Activated CD8-positive, alpha-beta memory T cell treated with anti-CD3 and anti-CD28 coated beads for 48 hours (primary cell): ENCODE results near the gene DACT2.
"Not testable (repeated sequence)": the region's sequence is repeated elsewhere in the genome, so short reads cannot be mapped to it uniquely, and the experiment has no call there.

Experiments
- DNase-seq, 3 experiments: peaks; one replicate each; pipeline ENCODE4 v3.0.0-alpha.2; 2020; ENCODE audit warnings: low read depth in 2 of 3, low spot score in 2 of 3

Gene DACT2, protein sequence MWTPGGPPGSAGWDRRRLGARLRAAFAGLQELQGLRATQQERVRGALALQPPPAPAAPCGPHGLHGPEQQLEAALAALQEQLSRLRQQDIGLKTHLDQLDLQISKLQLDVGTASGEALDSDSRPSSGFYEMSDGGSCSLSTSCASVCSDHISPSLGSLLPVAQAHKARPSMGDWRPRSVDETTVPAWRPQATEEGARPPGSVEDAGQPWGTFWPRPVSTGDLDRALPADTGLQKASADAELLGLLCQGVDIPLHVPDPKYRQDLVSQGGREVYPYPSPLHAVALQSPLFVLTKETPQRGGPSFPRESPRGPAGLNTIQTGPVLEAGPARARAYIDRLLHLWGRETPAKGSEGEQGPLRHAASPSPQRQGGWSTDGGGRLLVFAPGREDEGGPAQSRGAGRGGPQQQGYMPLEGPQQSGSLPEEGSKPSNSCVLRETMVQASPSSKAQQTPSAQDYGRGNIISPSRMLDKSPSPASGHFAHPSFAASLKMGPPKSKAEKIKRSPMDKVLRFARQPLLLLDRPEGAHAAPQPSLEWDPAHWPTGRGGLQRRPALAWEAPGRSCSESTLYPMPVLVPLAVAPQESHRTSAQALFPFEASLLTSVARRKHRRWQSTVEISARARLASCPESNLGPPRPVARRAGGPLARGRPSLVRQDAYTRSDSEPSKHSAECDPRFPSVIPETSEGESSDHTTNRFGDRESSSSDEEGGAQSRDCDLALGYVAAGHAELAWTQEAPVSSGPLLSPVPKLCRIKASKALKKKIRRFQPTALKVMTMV

DNA sequence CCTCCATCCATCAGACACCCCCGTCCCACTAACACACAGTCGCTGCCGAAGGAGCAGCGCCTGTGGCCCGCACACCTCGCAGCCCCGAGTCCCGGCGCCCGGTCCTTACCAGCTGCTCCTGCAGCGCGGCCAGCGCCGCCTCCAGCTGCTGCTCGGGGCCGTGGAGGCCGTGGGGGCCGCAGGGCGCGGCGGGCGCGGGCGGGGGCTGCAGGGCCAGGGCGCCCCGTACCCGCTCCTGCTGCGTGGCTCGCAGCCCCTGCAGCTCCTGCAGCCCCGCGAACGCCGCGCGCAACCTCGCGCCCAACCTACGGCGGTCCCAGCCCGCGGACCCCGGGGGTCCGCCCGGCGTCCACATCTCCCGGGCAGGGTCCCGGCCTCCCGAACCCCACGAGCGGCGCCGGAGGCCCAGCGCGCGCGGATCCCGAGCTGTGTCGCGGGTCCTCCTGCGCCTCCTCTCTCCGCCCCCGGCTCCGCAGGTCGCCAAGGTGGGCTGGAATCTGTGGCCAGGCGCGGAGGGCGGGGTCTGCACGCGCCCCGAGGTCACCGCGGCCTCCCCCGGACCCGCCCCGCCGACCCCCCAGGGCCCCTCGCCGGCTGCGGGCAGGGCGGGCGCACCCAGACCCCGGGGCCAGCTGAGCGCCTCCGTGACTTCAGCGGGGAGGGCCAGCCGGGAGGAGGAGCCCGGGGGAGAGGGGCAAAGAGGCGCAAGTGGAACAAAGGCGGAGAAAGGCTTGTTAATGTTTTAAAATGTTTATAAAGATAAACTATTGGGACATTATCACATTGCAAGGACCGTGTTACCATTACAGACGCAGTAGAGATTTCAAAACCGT is at the start of gene DACT2:
Gene DACT2, minus strand, starts transcription at position 499 of the 833 bp plus-strand sequence. Its CDS starts 144 bp downstream, at position 355.
- no peak for DNase-seq

DNA sequence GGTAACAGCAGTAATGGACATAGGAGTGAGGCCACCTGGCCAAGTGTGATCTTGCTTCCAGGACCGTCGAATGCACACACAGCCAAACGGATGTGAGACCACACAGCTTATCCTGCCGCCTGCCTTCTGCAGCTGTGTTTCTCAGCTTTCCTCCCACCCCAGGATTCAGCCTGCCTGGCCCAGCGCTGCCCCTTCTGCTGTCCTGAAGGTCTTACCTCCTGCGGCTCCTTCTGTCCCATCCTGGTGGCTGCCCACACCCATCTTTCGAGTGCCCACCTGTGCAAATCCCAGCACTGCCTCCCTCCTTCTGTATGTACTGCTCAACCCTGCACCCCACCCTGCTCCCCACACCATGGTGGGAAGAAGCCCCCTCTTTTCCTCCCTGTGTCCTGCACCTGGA is 49.4 kb upstream of the DACT2 start:
- no peak for DNase-seq

DNA sequence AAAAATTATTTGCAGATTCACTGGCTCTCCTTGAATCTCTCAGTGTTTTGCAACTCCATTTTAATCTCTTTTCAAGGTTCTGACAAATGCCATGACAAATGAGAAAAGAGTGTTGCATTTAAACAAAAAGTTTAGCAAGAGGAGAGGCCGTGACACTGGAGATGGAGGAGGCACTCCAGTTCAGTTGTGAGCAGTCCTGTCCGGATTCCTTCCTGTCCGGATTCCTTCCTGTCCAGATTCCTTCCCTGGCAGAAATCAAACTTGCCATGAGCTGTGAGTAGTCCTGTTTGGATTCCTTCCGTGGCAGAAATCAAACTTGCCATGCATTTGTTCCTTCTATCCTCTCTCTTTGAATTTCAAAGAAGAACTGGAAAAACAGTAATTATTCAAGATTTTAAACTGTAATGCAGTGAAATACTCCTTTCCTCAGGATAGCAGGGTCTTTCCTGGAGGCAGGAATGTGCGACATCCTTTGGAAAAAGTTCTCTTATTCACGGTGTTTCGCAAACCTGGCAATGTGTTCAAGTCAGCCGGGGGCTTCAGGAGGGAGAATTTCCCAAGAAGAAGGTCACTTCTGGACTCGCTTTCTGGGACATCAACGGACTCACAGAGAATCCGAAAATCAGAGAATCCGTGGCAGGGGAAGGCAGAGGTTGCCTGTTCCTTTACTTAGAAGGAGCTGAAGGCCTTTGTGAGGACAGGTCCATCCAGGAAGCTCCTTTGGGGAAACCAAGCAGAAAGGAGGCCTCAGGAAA is 48.7 kb upstream of the DACT2 start:
- DNase-seq, result no peak

DNA sequence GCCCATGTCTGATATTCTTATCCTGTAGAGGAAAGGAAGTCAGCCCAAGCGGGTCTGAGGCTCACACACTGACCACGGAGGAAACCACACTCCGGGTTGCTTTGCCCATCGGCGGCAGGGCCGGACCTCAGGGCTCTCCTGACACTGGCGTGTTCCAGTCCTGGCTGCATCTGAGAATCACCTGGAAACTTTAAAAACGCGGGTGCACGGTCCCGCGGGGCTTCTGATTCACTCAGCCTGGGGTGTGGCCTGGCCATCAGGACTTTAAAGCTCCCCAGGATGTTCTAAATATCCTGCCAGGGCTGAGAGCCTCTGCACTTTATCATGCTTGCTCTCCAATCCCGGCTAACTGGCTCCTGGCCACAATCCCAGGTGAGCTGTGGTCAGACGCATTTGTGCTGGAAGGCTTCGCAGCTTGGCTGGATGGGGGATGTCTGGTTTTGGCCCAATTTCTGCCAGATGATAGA is 47.7 kb upstream of the DACT2 start:
- no peak for DNase-seq

DNA sequence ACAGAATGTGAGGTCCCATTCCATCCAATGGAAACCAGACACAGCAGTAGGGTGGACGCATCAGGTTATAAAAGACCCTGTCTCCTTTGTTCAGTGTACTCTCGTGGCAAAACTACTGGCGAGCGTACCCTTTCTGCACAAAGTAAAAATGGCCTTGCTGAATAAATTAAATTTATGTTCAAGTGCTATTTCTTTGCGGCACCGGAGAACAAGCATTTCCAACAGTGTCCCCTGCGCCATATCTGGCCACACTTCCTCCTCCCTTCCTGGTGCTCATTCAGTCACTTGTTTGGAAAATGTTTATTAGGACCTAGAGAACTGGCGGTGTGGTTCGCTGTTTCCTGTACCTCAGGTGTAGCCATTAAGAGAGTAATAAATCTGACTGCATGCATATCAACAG is 46.9 kb upstream of the DACT2 start:
- no peak for DNase-seq

DNA sequence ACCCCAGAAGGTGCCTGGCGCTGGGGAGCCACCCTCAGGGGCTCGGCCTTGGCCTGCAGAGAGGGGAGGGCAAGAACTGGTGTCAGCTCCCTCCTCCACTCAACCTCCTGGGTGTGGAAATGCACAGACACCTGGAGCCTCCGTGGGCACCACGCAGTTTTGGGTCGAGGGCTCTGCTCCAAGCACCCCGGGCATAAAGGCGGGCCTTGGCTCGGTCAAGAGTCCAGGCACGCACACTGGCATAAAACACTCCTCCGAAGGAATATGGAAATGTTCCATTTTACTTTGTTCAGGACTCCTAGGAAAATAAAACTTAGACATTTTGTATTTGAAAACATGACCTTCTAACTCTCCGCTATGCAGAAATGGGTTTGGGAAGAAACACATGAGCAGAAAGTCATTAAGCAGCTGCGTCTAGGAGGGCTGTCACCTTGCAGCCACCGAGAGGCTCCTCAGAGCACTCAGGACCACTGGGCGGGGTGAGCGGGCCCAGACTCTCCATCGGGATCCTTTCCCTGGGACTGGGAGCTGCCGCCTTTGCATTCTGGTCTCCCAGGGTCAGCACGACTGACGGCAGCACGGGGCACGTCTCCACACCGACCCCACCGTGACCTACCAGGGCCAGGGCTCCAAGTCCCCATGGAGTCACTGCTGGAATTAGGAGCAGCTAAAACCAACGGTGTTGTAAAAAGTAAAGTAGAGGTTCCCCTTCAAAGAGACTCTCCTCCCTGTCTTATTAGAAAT is 46.0 kb upstream of the DACT2 start:
- DNase-seq, result no peak

DNA sequence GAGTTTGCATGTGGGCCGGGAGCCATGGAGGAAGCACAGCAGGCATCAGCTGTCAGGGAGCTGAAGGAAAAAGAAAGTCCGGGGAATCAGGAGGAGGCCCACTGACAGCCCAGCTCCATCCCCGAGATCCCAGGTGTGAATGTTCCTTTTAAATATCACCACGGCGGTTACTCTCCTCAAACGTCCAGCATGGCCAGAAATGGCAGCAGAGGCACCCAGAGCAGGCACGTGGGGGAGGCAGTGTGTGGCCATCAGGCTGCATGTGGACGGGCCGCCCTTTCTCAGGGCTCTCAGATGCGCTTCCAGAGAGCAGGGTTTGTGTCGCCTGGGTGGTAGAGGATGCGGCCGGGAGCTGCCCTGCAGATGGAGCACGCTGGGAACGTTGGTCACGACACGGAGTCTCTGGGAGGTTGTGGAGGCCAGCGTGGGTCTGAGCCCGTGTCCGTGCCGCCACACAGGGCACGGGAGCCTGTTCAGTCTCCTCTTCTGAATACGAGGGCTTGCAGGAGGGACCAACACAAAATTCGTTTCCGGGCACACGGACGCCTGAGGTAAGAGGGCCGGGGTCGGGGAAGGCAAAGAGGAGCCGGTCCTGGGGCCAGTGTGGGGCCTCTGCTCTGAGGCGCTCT is 45.3 kb upstream of the DACT2 start:
- DNase-seq, result no peak

DNA sequence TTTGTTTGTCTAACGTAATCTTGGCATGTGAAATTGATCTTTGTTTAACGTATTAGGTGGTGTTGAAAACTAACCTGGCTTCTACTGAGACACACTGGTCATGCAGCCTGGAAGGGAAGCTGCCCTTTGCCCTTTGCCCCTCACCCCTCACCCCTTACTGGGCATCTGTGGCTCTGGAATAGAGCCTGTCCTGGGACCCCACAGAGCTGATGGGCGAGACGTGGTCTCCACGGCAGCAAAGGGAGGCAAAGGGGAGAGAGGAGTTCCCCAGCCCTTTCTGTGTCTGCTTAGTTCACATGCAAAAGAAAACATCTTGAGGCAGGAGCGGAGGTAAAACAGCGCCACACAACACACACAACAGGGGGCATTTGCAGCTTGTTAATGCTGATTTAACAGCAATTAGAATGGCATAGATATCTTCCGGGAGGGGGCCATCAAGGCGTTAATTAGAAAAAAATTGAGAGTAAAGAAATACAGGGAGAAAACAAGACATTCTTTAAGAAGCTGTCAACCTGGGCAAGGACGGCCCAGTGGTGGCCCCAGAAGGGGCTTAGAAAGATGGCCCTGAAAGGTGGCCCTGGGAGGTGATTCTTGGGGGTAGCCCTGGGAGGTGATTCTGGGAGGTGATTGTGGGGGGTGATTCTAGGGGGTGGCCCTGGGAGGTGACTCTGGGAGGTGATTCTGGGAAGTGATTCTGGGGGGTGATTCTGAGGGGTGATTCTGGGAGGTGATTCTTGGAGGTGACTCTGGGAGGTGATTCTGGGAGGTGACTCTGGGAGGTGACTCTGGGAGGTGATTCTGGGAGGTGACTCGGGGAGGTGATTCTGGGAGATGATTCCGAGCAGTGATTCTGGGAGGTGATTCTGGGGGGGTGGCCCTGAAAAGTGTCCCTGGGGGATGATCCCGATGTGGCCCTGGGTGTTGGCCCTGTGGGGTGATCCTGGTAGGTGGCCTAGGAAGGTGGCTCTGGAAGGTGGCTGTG is 44.5 kb upstream of the DACT2 start:
- no peak for DNase-seq

DNA sequence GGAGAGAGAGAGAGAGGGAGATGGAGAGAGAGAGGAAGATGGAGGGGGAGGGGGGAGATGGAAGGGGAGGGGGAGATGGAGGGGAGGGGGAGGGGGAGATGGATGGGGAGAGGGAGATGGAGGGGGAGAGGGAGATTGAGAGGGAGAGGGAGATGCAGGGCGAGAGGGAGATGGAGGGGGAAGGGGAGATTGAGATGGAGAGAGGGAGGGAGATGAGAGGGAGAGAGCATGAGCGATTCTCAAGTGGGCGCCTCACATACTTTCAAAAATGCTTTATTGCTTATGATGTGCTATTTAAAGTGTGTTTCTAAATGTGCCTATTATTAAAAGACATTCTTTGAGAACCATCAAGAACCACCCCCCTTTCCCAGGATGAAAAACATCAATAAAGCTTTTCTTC is 43.7 kb upstream of the DACT2 start:
- no peak for DNase-seq

DNA sequence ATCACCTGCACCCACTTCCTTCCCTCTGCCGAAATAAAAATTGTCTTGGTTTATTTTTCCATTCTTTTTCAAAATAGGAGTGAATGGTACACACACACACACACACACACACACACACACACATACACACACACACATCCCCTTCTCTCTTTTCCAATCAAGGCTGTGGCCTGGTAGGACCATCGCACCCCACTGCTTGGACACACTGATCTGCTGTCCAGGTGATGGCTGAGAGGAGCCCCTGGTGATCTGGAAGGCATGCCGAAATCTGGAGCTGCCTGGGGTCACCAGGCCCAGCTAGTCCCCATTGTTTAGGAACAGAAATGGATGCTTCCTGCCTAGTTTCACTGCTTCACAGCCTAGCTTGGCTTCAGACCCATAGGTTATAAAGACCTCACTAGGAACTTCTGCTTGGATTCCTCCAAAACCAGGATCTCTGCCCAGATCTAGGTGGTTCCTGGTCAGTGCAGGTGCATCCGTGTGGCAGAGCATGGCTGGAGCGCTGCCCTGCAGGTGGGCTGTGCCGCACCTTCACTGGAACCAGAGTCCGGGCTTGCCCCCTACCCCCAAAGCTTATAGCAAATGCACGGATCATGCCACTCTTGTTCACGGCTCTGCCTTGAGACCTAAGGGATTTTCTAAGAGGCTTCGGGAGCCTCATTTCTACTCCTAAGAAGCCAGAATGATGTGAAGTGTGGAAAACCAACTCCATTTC is 42.9 kb upstream of the DACT2 start:
- DNase-seq, result no peak

DNA sequence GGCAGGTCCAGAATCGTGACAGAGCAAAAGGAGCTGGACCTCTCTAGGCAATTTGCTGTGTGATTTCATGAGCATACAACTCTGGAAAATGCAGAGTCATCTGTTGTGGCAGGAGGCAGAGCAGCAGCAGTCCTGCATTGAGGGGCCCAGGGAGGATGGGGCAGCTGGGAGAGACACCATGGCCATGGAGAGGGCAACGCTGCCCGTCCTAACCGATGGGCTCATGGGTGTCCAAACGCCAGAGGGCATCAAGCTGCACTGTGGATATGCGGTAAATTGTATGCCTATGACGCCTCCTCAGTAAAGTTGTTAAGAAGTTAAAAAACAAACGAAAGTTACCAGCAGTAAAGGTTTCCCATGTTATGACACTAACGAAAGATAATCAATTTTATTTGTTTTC is 42.2 kb upstream of the DACT2 start:
- DNase-seq, result no peak

DNA sequence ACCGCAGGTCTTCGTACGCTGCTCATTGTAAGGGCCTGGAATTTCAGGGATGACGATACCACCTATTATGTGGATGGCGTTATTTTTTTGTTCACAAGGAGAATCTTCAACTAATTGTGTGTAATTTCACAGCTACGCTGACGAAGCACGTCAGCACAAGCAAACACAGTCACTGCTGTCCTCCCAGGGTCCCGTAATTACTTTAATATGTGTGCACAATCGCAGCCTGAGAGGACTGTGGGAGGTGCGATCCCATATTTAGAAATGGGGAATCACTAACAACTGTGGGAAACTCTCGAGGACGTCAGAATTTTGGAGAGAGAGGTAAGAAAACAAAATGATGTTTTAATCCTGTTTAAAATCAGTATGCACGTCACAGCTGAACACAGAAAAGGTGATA is 40.2 kb upstream of the DACT2 start:
- no peak for DNase-seq

DNA sequence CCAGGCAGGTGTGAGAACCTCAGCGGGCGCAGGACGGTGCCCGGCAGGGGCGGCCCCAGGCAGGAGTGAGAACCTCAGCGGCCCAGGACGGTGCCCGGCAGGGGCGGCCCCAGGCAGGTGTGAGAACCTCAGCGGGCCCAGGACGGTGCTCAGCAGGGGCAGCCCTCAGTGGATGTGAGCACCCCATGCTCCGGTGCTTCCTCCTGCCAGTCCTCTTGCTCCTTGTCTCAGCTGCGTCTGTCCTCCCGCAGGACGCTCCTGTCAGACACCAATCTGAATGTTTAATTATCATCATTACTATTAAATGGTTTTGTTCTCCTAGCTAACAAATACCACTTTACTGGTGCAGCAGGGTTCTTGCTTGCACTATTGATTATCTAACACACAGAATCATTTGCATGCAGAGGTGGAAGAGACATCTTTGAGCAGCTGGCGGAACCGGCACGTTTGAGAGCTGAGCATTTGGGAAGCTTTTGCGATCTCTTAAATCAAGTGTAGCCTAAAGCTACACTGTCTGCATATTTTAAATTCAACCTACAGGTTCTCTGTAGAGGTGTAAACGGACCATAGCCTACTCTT is 39.4 kb upstream of the DACT2 start:
- DNase-seq, result no peak

DNA sequence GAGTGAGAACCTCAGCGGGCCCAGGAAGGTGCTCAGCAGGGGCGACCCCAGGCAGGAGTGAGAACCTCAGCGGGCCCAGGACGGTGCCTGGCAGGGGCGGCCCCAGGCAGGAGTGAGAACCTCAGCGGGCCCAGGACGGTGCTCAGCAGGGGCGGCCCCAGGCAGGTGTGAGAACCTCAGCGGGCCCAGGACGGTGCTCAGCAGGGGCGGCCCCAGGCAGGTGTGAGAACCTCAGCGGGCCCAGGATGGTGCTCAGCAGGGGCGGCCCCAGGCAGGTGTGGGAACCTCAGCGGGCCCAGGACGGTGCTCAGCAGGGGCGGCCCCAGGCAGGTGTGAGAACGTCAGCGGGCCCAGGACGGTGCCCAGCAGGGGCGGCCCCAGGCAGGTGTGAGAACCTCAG is 37.3 kb upstream of the DACT2 start:
- DNase-seq, result not testable (repeated sequence)

DNA sequence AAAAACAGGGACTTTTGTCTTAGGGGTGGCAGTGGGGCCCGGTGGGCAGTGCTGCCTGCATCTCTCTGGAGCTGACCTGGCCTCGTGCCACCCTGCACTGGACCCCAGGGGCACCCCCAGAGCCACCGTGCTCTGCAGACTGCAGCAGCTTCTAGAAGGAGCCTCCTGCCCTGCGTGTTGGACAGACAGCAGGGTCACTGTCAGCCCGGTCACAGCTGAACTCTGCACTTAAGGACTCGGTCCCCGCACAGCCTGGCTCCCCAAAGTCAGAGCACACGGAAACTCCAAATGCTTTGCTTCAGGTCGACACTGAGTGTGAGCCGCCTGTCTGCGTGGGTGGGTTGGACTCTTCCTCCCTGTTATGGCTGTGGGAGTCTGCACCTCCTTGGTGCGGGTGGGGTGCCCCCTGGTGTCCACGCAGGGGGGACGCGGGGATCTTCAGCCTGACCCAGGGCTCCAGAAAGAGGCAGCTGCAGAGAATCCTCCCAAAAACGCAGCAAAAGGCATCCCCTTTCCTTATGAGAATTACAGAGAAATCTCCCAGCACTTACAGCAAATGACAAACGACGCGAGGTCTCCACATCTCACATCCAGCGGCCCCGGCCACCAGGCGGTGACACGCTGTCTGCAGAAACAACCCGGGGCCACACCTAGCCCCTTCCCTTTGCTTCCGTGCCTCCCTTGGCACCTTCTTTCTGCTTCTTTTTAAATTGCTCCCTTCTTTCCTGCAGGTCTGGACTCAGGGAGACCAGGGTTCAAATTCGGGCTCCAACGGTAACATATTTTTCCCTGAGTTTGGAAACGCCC is 36.3 kb upstream of the DACT2 start:
- peak in 1 of 3 experiments; percentile 16 for DNase-seq

DNA sequence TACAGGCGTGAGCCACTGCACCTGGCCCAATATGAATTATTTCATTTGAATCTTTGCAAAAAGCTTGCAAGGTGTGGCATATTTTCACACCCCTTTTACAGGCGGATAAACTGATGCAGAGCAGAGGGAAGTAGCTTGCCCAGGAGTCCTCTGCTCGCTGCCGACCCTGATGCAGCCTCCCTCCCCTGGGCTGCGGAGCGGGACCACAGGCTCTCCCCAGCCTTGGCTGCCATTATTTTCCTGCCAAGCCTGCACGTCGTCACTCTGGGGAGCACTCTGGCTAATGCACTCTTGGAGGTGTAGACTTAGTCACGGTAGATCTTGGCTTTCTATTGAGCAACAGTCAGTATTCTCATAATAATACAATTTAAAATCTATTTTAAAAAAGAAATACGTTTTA is 34.8 kb upstream of the DACT2 start:
- no peak for DNase-seq

DNA sequence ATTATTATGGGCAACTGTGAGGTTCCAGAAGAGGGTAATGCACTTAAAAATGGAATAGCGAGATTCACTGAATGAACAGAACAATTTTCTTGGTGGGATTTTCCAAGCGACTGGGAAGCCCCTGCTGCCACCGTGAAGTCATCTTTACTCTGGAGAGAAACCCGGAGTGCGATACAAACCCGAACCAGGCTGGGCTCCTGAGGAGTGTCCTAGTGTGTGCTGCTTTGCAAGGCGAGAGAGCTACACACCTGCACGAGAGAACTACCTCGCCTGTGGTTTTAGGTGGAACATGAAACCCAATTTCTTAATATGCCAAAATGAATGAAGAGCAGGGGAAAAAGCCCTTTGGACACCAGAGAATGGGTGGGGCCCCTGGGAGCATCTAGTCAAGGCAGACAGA is 33.5 kb upstream of the DACT2 start:
- no peak for DNase-seq
